ENCODE results near the gene DAP.

The DAP gene

GRCh38 chr5:10760096-10760920 is 726 bp downstream of the DAP start:
- no peak for DNase-seq

DNA sequence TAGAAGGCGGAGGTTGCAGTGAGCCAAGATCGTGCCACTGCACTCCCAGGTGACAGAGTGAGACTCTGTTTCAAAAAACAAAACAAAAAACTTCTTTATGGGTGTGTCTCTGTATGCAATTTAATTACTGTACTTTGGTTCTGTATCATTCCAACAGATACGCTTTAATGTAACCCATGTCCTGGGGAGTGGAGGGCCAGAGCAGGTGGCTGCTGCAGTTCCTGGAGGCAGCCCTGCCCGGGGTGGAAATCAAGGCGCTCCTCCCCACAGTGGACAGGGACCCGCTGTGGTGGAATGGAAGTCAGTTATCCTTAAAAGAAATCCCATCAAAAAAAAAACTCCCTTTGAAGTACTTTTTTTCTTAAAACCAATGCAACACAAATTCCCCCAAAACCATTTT is 1.9 kb downstream of the DAP start:
- DNase-seq = no peak

DNA sequence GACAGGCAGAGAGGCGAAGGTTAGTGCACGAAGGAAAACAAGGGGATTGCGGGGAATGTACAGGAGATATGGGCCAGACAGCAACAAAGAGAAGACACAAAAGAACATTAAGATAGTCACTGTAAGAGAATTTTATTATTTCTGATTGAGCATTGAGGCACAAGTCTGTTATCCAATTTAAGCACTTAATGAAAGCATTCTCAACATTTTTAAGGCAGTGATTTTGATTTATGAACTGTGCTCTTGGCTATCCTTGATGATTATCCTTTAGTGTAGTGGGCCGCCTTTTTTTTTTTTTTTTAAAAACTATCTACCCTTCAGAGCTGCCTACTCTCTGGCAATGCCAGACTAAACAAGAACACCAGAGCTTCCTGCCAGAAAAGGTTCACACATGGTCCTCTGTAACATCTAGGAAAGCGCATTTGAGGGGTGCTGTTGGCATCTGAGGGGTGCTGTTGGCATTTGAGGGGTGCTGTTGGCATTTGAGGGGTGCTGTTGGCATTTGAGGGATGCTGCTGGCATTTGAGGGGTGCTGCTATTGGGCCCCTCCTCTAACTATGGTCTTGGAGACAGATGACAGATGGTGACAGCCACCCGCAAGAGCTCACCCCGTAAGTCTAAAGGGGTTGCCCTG is 3.0 kb downstream of the DAP start:
- DNase-seq = no peak

- no peak for DNase-seq
Measured at GRCh38 chr5:10757043-10757442, 4.0 kb downstream of the DAP start.

DNA sequence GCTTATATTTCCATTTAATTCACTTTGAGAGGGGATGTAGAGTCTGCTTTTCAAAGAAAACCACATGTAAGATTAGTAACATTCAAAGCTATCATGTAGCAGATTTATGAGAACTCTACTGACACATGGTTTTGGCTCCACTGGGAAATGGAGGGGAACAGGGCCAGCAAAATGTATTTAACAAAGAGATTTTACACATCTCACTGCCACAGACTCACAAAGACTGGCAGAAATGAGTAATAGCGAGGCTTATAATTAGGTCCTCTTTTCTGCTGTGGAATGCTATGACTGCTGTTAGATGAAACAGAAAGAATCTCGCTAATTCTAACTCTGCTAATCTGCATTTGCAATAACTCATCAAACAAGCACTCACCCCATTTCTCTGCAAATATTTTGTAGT is 4.5 kb downstream of the DAP start:
- DNase-seq = no peak

GRCh38 chr5:10753178-10753577 is 7.9 kb downstream of the DAP start:
- DNase-seq = no peak

- no peak for DNase-seq
Measured at GRCh38 chr5:10752451-10752850, 8.6 kb downstream of the DAP start.

DNA sequence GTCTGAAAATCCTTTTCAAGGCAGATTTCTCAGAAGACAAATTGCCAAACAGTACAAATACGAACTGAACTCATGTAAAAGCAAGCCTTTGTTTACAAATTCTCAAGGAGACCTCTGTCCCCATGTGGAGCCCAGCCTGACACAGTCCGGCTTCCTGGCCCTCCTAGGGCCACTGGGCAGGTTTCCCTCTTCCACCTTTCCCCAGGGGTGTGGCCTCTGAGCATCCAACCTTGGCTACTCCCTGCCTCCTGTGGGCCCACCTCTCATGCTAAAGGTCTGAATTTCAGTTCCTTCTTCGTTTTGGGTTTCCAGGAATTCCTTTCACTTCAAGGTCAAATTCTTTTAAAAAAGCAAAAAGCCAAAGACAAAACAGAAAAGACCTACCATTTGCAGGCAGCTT is 10.1 kb downstream of the DAP start:
- DNase-seq = no peak

DNA sequence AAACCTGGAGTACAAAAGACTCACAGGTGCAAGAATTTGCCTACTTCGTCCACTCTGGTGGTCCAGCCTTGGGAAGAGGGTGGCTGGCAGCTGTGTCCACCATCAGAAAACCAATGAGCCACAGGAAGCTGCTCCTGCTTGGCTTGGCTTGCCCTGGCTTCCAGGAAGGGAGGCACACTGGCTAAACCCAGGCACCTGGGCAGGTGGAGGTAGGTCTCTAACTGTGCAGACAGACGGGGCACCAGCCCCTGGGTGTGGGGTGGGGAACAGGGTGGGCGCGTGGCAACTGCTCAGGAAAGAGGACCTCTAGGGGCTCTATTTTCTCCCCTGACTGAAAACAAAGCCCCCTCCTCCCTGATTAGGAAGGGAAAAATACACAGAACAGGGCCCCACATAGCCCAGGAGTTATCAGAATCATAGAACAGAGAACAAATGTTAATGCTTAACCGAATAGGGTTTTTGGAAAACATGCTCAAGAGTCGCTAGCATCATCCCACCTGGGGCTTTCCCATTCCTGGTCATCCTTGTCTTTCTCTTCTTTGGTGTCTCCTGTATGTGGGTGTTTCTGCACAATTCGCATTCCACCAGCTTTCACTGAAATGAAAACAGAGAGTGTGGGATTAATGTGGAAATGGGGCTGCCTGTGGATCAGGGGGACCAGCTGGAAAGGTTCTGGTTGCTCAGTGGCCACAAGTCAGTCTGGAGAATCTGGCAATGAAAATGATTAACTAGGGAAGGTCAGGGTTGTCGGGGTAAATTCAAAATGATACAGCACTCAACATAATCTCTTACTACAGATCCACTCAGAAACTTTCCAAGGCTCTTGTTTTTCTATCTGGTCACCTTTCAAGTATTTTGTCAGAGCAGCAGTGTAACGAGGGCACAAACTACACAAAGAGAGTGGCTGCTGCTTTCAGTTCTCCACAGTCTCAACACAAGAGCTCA is 13.1 kb downstream of the DAP start:
- DNase-seq = no peak

- DNase-seq = no peak
Measured at GRCh38 chr5:10746711-10747110, 14.3 kb downstream of the DAP start.

DNA sequence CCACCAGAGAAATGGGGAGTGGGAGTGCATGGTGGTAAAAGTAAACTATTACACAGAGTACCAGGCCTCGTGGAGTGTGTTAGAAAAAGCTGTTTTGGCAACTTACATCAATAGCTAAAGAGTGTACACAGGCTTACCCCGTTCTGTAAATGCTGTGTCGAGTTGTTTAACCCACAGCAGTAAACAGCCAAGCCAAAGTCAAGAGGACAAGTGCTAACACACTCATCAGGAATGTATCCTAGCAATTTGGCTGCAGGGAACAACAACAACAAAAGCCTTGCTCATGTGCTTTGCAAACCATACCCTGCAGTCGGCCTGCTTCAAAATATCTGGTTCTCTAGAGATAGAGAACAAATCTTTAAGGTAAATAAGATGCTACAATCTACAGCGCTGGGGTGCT is 15.9 kb downstream of the DAP start:
- no peak for DNase-seq

- DNase-seq = no peak
Measured at GRCh38 chr5:10744681-10745080, 16.4 kb downstream of the DAP start.

DNA sequence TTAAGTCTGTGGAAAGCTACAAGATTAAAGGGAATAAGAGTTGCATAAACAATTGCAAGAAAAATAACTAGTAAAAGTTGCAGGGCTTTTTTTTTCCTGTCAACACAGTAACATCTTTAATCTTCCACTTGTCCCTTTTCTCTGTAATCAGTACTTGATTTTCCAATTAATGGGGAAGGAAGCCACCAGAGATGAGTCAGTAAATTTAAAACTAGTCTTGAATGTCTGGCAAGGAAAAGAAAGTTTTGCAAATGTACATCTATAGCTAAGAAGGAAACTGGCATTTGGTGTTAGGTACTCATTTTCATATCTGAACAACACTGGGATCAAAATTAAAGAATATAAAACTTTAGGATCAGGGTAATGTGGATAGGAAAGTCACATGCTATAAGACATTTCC is 17.1 kb downstream of the DAP start:
- DNase-seq = no peak

DNA sequence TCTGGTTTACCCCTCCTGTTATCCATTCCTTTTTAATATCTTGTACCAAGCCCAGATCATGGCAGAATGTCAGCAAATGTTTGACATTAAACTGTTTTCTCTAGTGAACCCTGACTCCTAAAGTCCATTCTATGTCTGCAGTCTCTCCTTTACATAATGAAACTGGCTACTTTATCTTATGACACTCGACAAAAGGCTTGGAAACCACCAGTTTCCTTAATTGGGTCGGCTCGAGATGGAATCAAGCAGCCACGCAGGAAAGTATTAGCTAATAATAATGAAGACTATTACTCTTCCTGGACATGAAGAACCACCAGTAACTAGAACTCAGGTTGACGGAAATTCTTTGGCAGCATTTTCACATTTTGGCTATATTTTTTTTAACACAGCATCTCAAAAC is 17.5 kb downstream of the DAP start:
- DNase-seq = no peak

DNA sequence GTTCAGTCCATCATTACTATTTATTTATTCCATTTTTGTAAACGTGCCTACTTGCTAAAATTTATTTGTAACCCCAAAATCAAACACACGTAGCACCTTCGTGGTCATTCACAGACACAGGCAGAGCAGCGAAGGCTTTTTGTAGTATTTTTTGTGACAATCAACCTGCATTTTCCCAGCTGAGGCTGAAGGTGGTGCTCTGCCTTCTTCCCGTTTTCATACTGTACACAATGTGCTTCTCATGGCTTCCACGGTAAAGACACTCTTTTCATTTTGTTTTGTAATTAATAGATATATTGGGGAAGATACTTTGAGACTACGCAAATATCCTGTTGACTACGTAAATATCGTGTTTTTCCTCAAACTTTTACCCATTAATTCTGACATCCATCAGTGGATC is 19.4 kb downstream of the DAP start:
- no peak for DNase-seq

DNA sequence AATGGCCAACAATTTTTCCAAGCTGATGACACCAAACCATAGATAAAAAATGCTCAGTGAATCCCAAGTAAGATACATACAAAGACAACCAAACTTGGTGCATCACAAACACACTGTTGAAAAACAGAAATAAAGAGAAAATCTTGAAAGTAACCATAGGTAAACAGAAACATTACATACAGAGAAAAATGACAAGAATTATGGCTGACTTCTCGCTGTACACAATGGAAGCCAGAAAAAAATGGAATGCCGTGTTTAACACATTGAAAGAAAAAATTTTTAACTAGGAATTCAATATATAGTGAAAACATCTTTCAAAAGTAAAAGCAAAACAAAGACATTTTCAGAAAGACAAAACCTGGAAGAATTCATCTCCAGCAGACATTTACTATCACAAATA is 20.6 kb downstream of the DAP start:
- no peak for DNase-seq

- DNase-seq = no peak
Measured at GRCh38 chr5:10737880-10738279, 23.2 kb downstream of the DAP start.

GRCh38 chr5:10736808-10737207 is 24.2 kb downstream of the DAP start:
- no peak for DNase-seq

DNA sequence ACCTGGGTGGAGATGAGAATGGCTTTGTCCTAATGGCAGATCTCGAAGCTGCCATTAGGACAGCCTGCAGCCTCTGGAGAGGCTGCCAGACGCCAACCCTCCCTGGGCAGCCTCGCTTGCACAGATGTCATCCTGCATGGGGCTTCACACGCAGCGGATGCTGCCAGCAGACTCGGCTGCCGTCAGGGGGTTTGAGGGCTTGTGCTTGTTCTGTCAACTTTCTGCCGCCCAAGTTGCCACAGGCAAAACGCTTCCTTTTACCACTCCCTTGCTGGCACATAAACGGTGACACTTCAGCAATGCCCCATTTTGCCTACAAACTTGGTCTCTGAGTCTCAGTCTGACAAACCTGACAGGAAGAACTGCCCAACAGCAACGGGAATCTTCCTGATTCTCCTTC is 24.7 kb downstream of the DAP start:
- DNase-seq = no peak

GRCh38 chr5:10735569-10736276 is 25.3 kb downstream of the DAP start:
- DNase-seq = no peak

DNA sequence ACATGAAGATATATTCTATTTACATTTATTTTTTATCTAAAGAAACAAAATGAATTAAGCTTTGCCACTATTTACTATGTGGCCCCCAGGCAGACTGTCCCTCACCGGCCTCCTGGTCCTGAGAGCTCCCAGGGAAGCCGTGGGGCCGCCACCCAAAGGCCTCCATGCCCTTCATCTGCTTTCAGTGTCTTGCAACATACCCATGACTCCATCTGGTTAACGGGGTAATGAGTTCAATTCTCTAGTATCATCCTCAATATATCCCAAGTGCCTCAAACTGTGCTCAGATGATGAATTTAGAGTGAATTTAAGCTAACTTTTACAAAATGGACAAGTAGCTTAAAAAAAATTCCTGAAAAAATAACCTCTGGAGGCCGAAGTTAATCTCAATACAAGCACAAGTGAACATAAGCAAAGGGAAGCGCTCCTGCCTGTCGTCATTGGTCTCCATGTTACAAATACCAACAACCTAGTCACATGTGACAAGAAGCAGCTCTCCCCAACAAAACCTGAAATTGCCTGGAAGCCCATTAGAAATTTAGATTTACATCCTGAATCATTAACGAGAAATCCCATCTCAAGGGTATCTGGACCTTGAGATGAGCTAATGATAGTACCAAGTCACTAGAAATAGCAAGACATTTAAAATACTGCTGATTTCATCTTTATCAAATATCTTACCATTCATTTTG is 26.1 kb downstream of the DAP start:
- DNase-seq = no peak

DNA sequence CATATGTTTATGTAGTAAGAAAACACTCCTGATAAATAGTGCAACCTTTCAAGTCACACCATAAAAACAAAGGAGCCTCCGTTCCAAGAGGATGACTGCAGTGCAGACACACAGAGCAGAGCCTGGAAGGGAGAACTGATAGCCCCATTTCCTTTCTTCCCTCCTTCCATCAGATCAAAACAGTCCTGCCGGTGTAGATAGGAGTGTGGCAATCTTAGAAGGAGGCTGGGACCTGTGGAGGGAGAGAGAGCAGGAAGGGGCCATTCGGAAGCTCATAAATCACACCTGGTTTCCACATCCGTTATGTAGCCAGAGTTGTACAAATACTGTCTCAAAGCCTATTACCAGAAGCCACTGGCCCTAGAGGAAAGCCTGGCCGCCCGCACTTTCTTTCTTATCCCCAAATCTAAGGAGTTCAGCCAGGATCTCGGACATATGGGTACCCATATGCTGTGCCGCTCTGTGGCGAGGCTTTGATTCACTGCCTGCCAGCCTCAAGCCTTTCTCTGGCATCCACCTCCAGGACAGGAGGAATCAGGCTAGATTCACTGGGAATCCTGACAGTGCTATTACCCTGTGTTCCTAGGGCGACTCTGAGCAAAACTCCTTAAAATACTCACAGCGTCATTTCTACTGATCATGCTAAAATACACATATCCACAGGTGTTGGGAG is 26.9 kb downstream of the DAP start:
- no peak for DNase-seq

All from T-helper 9 cell (primary cell).